PC-3 (cell line): Measurements from ENCODE around the gene EVL. TPM values are rescaled to one million over a fixed set of nuclear protein-coding genes. Genes with fewer than 3 reads are reported as not detected.

Source experiments
- ATAC-seq: fragments of 200-7000 bp; cut with Tn5 transposase; 2 replicates; pipeline ENCODE4 v1.9.1; 2020; ENCODE audit warnings: mild to moderate bottlenecking, moderate library complexity
- BruUV-seq: library from RNA; stranded (reverse); fragments of 400-500 nt; replicated peaks from 2 replicates; lab custom pipeline; 2021; lab: Mats Ljungman, UMichigan
- CTCF ChIA-PET: fragments of 300-600 bp; sonication (Branson Sonifier 250); formaldehyde crosslinking; loops from one replicate; lab custom pipeline; 2022; ENCODE audit warnings: antibody characterized with exemption; lab: Charles Lee
- POLR2A ChIA-PET: fragments of 300-600 bp; sonication (Branson Sonifier 250); formaldehyde crosslinking; loops from one replicate; lab custom pipeline; 2022; ENCODE audit warnings: antibody characterized with exemption; ENCODE audit not compliant: unreplicated experiment; lab: Charles Lee
- DNase-seq: peaks from one replicate; pipeline ENCODE4 v3.0.0-alpha.2; 2015
- H2AFZ ChIP-seq: fragments of 300-600 bp; sonication (generic); 2 replicates; pipeline ENCODE4 v1.6.0; 2016; ENCODE audit warnings: antibody characterized with exemption, low read length
- H3F3A ChIP-seq: fragments of 300-600 bp; sonication (generic); one replicate; pipeline ENCODE4 v1.6.0; 2017; ENCODE audit warnings: antibody characterized with exemption, low read length, control low read depth, mild to moderate bottlenecking; ENCODE audit not compliant: unreplicated experiment
- H3K27ac ChIP-seq: fragments of 300-600 bp; sonication (generic); 2 replicates; pipeline ENCODE4 v1.5.1; 2016; ENCODE audit warnings: mild to moderate bottlenecking, low read length
- H3K27me3 ChIP-seq: fragments of 300-600 bp; sonication (generic); 2 replicates; pipeline ENCODE4 v1.6.1; 2016; ENCODE audit warnings: low read length, mixed read lengths
- H3K36me3 ChIP-seq: fragments of 300-600 bp; sonication (generic); 2 replicates; pipeline ENCODE4 v1.6.1; 2016; ENCODE audit warnings: low read depth, mixed run types, low read length, mixed read lengths
- H3K4me1 ChIP-seq: fragments of 300-600 bp; sonication (generic); 2 replicates; pipeline ENCODE4 v1.5.1; 2016; ENCODE audit warnings: low read length; ENCODE audit not compliant: insufficient read depth
- H3K4me2 ChIP-seq: fragments of 300-600 bp; sonication (generic); 2 replicates; pipeline ENCODE4 v1.6.0; 2016; ENCODE audit warnings: low read length
- H3K4me3 ChIP-seq: fragments of 300-600 bp; sonication (generic); 2 replicates; pipeline ENCODE4 v1.5.1; 2016; ENCODE audit warnings: mild to moderate bottlenecking, low read length, mixed read lengths
- H3K79me2 ChIP-seq: fragments of 300-600 bp; sonication (generic); 2 replicates; pipeline ENCODE4 v1.6.1; 2017; ENCODE audit warnings: low read length, mixed read lengths
- H3K9ac ChIP-seq: fragments of 300-600 bp; sonication (generic); 2 replicates; pipeline ENCODE4 v1.6.0; 2016; ENCODE audit warnings: mild to moderate bottlenecking, low read length
- H3K9me2 ChIP-seq: fragments of 300-600 bp; sonication (generic); replicated peaks from 2 replicates; pipeline ENCODE4 v1.6.1; 2016; ENCODE audit warnings: mixed run types, low read length, mixed read lengths
- H3K9me3 ChIP-seq: fragments of 300-600 bp; sonication (generic); 2 replicates; pipeline ENCODE4 v1.6.1; 2016; ENCODE audit warnings: low read length, mixed read lengths
- H4K20me1 ChIP-seq: fragments of 300-600 bp; sonication (generic); 2 replicates; pipeline ENCODE4 v1.6.1; 2016; ENCODE audit warnings: low read length, mixed read lengths
- CTCF ChIP-seq: fragments of 300-600 bp; sonication (generic); conservative IDR thresholded peaks from 2 replicates; pipeline ENCODE4 v1.5.1; 2017; ENCODE audit warnings: antibody characterized with exemption, low read depth, mild to moderate bottlenecking, low read length
- EZH2 ChIP-seq: fragments of 300-600 bp; sonication (generic); IDR thresholded peaks from one replicate; pipeline ENCODE4 v1.6.1; 2017; ENCODE audit warnings: antibody characterized with exemption, mild to moderate bottlenecking, low read length; ENCODE audit not compliant: unreplicated experiment
- EZH2phosphoT487 ChIP-seq: fragments of 300-600 bp; sonication (generic); IDR thresholded peaks from 2 replicates; pipeline ENCODE4 v1.6.1; 2018; ENCODE audit warnings: mild to moderate bottlenecking, antibody characterized with exemption, low read length, borderline replicate concordance
- intact Hi-C: fragments of 100-400 bp; cut with micrococcal nuclease; formaldehyde crosslinking; loops from 2 replicates; pipeline ENCODE4 v1.9.0; 2023
- total RNA-seq: library from RNA; depleted of rRNA; stranded (reverse); fragments of >200 nt; gene quantifications from 2 replicates; pipeline ENCODE4 v1.2.3, GENCODE V29; 2014

The EVL gene
- total RNA-seq, 1 experiment from 2014 or later: 26.5 TPM

DNA sequence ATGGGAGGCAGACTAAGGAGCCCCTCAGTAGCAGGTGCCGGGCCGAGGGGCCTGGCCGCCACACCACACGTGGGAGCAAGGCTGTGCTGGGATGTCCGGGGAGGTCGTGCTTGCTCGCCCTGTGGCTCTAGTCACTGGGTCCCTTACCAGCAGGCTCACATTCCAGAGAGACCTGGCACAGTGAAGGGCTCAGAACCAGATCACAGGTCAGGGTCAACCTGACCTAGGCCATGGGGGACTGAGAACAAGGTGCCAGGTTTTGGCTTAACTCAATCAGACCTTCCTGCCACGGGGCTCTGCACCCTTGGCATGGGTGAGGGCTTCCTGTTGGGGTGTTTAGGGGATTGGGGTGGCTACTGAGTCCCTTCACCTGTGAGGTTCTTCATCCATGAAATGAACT lies 72.0 kb downstream of the EVL start:
- no peak overlapping the region for H3K4me2 ChIP-seq
- H3K79me2 ChIP-seq: no peaks in the 10 kb centered on the region
- H3F3A ChIP-seq: no peaks in the 10 kb centered on the region
- no peak for DNase-seq
- H2AFZ ChIP-seq: no peak overlapping the region
- H3K9me3 ChIP-seq: no peaks in the 10 kb centered on the region
- intact Hi-C loops: no loop called here
- ATAC-seq: no peak
- ChIA-PET CTCF (no interaction called here), POLR2A (no interaction called here)
- no peaks in the 10 kb centered on the region for H3K9me2 ChIP-seq
- TF ChIP-seq EZH2 (no peak), CTCF (no peak)
- H3K4me3 ChIP-seq: no peak overlapping the region
- no peaks in the 10 kb centered on the region for H3K4me1 ChIP-seq
- no peak overlapping the region for H3K27ac ChIP-seq
- H3K27me3 ChIP-seq: no peaks in the 10 kb centered on the region
- H3K36me3 ChIP-seq: no peaks in the 10 kb centered on the region
- H3K9ac ChIP-seq: no peak overlapping the region
- no peaks in the 10 kb centered on the region for H4K20me1 ChIP-seq
- no TSS peak for BruUV-seq

DNA sequence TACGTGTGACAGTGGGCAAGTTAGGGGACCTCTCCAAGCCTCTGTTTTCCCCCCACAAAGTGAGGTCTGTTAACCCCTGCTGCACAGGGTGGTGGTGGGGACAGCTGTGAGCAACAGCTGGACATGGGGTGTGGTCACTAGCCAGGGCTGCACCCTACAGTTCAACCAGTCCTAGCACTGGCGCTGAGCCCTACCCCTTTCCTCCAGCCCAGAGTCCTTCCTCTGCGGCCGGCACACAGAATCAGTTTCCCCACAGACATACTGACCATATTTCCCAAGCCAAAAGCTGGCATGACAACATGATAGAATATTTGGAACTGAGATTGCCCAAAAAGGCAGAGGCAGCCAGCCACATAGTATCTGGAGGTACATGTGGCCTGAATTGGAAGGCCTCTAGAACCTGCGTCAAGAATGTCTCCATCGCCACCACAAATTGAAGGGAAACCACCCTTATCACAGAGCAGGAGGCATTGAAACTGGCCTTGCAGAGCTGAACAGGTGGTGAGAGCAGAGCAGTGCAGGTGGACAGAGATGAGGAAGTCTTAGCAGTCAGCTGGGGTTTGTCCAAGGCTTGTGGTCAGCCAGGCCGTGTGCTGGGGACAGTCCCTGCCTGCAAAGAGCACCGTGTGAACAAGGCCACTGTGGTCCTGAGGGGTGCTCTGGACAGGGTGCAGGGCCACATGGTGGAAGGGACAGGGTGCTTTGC lies 73.0 kb downstream of the EVL start:
- no peaks in the 10 kb centered on the region for H3K9me3 ChIP-seq
- H3K4me2 ChIP-seq: no peak overlapping the region
- no TSS peak for BruUV-seq
- H3K27me3 ChIP-seq: no peaks in the 10 kb centered on the region
- no peaks in the 10 kb centered on the region for H3K4me1 ChIP-seq
- no peaks in the 10 kb centered on the region for H3K9me2 ChIP-seq
- no peak overlapping the region for H3K27ac ChIP-seq
- intact Hi-C loops: no loop called here
- no peak overlapping the region for H2AFZ ChIP-seq
- TF ChIP-seq CTCF (no peak), EZH2 (no peak), EZH2phosphoT487 (no peak)
- H3K4me3 ChIP-seq: no peak overlapping the region
- no peaks in the 10 kb centered on the region for H3K36me3 ChIP-seq
- no peak for ATAC-seq
- CTCF ChIA-PET: no interaction called here
- H3F3A ChIP-seq: no peaks in the 10 kb centered on the region
- no peaks in the 10 kb centered on the region for H4K20me1 ChIP-seq
- POLR2A ChIA-PET: no interaction called here
- no peak overlapping the region for H3K9ac ChIP-seq
- DNase-seq: no peak
- no peaks in the 10 kb centered on the region for H3K79me2 ChIP-seq

DNA sequence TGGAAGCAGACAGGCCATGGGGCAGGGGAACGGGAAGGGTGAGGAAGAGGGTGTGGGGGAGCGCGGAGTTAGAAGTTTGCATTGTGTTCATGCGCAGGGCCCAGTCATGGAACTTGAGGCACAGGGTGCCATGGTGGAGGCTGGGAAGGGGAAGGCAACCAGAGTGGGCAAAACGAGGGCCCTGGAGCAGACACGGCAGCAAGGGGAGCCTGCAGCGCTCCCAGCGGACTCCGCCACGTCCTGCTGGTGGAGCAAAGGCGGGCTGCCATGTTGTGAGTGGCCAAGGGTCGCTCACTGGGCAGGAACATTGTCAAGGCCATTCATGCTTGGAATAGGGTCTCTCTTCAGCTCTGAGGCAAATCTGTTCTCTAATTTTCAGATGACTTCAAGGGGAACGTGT lies 73.7 kb downstream of the EVL start:
- no peaks in the 10 kb centered on the region for H3K9me3 ChIP-seq
- intact Hi-C loops: no loop called here
- no peaks in the 10 kb centered on the region for H3K36me3 ChIP-seq
- no peak overlapping the region for H3K4me3 ChIP-seq
- no peaks in the 10 kb centered on the region for H3K27me3 ChIP-seq
- no peak overlapping the region for H3K27ac ChIP-seq
- ATAC-seq: no peak
- no peaks in the 10 kb centered on the region for H3K4me1 ChIP-seq
- TF ChIP-seq CTCF: no peak
- TF ChIP-seq EZH2: no peak
- TF ChIP-seq EZH2phosphoT487: no peak
- CTCF ChIA-PET: no interaction called here
- no peak overlapping the region for H3K4me2 ChIP-seq
- no peaks in the 10 kb centered on the region for H3K79me2 ChIP-seq
- no TSS peak for BruUV-seq
- H3K9me2 ChIP-seq: no peaks in the 10 kb centered on the region
- no peak overlapping the region for H3K9ac ChIP-seq
- no peak for DNase-seq
- H4K20me1 ChIP-seq: no peaks in the 10 kb centered on the region
- H2AFZ ChIP-seq: no peak overlapping the region
- H3F3A ChIP-seq: no peaks in the 10 kb centered on the region
- POLR2A ChIA-PET: no interaction called here
